Psoas muscle (tissue), 8 donors: ENCODE measurements around the gene SAMD10. TPM values are rescaled to one million over a fixed set of nuclear protein-coding genes. Genes with fewer than 3 reads are reported as not detected.

Source experiments
- ATAC-seq, 4 donors: fragments of 200-7000 bp; cut with Tn5 transposase; one replicate each; pipeline ENCODE4 v1.9.1; 2020; ENCODE audit warnings: moderate library complexity in 3 of 4, mild to moderate bottlenecking in 2 of 4
- DNase-seq, 2 donors: peaks; one replicate each; pipeline ENCODE4 v3.0.0-alpha.2; 2020
- H3K27ac ChIP-seq: fragments of 200-600 bp; one replicate; pipeline ENCODE4 v1.8.0; 2022
- H3K27me3 ChIP-seq, 3 donors: fragments of 200-600 bp in 1 of 3; one replicate each; pipeline versions ENCODE4 v1.6.1 to v1.8.0; 2013 to 2022; ENCODE audit warnings: low read length in 2 of 3, mild to moderate bottlenecking in 2 of 3, moderate library complexity in 1 of 3; ENCODE audit not compliant: insufficient read depth in 3 of 3
- H3K36me3 ChIP-seq, 2 donors: fragments of 200-600 bp in 1 of 2; one replicate each; pipeline versions ENCODE4 v1.6.1 to v1.8.0; 2013 to 2022; ENCODE audit warnings: low read depth in 1 of 2, mild to moderate bottlenecking in 1 of 2, moderate library complexity in 1 of 2; ENCODE audit not compliant: insufficient read depth in 1 of 2
- H3K4me1 ChIP-seq: fragments of 200-600 bp; one replicate; pipeline ENCODE4 v1.8.0; 2022
- H3K4me3 ChIP-seq: fragments of 200-600 bp; one replicate; pipeline ENCODE4 v1.8.0; 2022; ENCODE audit warnings: mild to moderate bottlenecking
- H3K9me3 ChIP-seq: fragments of 200-600 bp; one replicate; pipeline ENCODE4 v1.8.0; 2022
- CTCF ChIP-seq: fragments of 200-600 bp; IDR thresholded peaks from one replicate; pipeline ENCODE4 v1.8.0; 2022; ENCODE audit warnings: antibody characterized with exemption
- WGBS, 3 donors: extraction: QIAGEN DNeasy Blood & Tissue Kit; methylation state at CpG; one replicate each; pipeline versions ENCODE4 v1.1.6 to v1.1.7; 2013; 5-methylcytosine and 5-hydroxymethylcytosine counted together
- intact Hi-C, 2 donors: fragments of 100-400 bp; cut with DNase I; formaldehyde crosslinking; loops; one replicate each; pipeline versions ENCODE4 v1.11.0 to v1.14.2; 2022
- polyA plus RNA-seq, 3 donors: library from polyadenylated mRNA; stranded (reverse); fragments of 200-250 nt; gene quantifications; one replicate each; pipeline ENCODE4 v1.2.3, GENCODE V29; 2013
- total RNA-seq, 4 donors: library from RNA; stranded (reverse); fragmentation: NEBNext Ultra II Directional in 2 of 4; extraction: Animal tissue kit (Norgen Biotek cat#: 25700) in 2 of 4; gene quantifications; one replicate each; pipeline versions ENCODE4 v1.2.1 to v1.2.4, GENCODE V29; 2021 to 2023
- donor health status: healthy with polysubstance abuse.
- donor health status: DM: no; HTN: no; CAD: no; lungs with moderate emphysema.
- donor health status: Bipolar disorder and iron deficiency.
- donor health status: healthy.
- donor health status: DM: yes; HTN: yes; CAD: no.
- donor health status: DM: no; HTN: no; CAD: no.
- donor health status: DM: no; HTN: no; CAD: no.
- donor health status: DM: yes; HTN: yes; CAD: no.

Gene SAMD10
- total and polyA plus RNA-seq, 7 donors, result 0.32 to 5.5 (median 0.56) TPM

- Histone ChIP-seq H3K4me3 (peak overlapping the region; percentile 58), H3K27ac (peak overlapping the region; percentile 96), H3K4me1 (peaks cover 81% of the 10 kb centered on the region), H3K9me3 (no peaks in the 10 kb centered on the region), H3K27me3 (no peaks in the 10 kb centered on the region), H3K36me3 (no peaks in the 10 kb centered on the region)
- intact Hi-C loops, result no loop called here
- WGBS, 3 donors, result 52 to 59% (median 54%) methylated on average over 12 to 14 of the region's 14 CpGs
- ATAC-seq (no peak), DNase-seq (no peak)
- TF ChIP-seq CTCF, result no peak
These were observed 26.7 kb downstream of the SAMD10 start for GRCh38 chr20:63952769-63953168.

GRCh38 chr20:63952210-63952535, 27.3 kb downstream of the SAMD10 start:
- peaks cover 81% of the 10 kb centered on the region for H3K4me1 ChIP-seq
- ATAC-seq (no peak), DNase-seq (no peak)
- no peak for TF ChIP-seq CTCF
- peak overlapping the region; percentile 58 for H3K4me3 ChIP-seq
- H3K27ac ChIP-seq, result peak overlapping the region; percentile 96
- no peaks in the 10 kb centered on the region for H3K36me3 ChIP-seq
- no peaks in the 10 kb centered on the region for H3K27me3 ChIP-seq
- 17 to 24% (median 19%) methylated on average over 15 of the region's 15 CpGs for WGBS, 3 donors
- intact Hi-C loops, result no loop called here
- no peaks in the 10 kb centered on the region for H3K9me3 ChIP-seq

- 33 to 46% (median 35%) methylated on average over 14 to 17 of the region's 17 CpGs for WGBS, 3 donors
- intact Hi-C loops, result no loop called here
- no peaks in the 10 kb centered on the region for H3K9me3 ChIP-seq
- DNase-seq (no peak), ATAC-seq (peak in 1 of 4 donors; percentile 9)
- peak overlapping the region; percentile 96 for H3K27ac ChIP-seq
- H3K27me3 ChIP-seq, result no peaks in the 10 kb centered on the region
- H3K36me3 ChIP-seq, result no peaks in the 10 kb centered on the region
- peaks cover 83% of the 10 kb centered on the region for H3K4me1 ChIP-seq
- no peak for TF ChIP-seq CTCF
- H3K4me3 ChIP-seq, result peak overlapping the region; percentile 58
These were observed 27.8 kb downstream of the SAMD10 start for GRCh38 chr20:63951398-63952209.

GRCh38 chr20:63950701-63951397, 28.6 kb downstream of the SAMD10 start:
- Histone ChIP-seq H3K9me3 (no peaks in the 10 kb centered on the region), H3K4me3 (peak overlapping the region; percentile 58), H3K4me1 (peaks cover 89% of the 10 kb centered on the region), H3K36me3 (peaks cover 0 to 5% of the 10 kb centered on the region in 2 donors), H3K27ac (peak overlapping the region; percentile 96), H3K27me3 (no peaks in the 10 kb centered on the region)
- 33 to 45% (median 33%) methylated on average over 18 to 20 of the region's 20 CpGs for WGBS, 3 donors
- DNase-seq (no peak), ATAC-seq (peak in 3 of 4 donors; percentile 21 to 30 (median 25))
- intact Hi-C loops, result no loop called here
- no peak for TF ChIP-seq CTCF
